Karpas-422 (cell line): ENCODE measurements around the gene NUP37. TPM values are rescaled to one million over a fixed set of nuclear protein-coding genes. Genes with fewer than 3 reads are reported as not detected.
"Not testable (repeated sequence)": the region's sequence is repeated elsewhere in the genome, so short reads cannot be mapped to it uniquely, and the experiment has no call there.

ENCODE experiments used
- DNase-seq: peaks from one replicate; pipeline ENCODE4 v3.0.0-alpha.2; 2015
- H2AFZ ChIP-seq: fragments of 200-600 bp; sonication (generic); 2 replicates; pipeline ENCODE4 v1.6.1; 2014; ENCODE audit warnings: antibody characterized with exemption, low read length, mixed read lengths
- H3K27ac ChIP-seq: fragments of 200-600 bp; sonication (generic); 2 replicates; pipeline ENCODE4 v1.5.1; 2014; ENCODE audit warnings: mild to moderate bottlenecking, low read length, moderate library complexity
- H3K27me3 ChIP-seq: fragments of 200-600 bp; sonication (generic); 2 replicates; pipeline ENCODE4 v1.6.1; 2014; ENCODE audit warnings: low read length, mixed read lengths
- H3K36me3 ChIP-seq: fragments of 200-600 bp; sonication (generic); 2 replicates; pipeline ENCODE4 v1.6.1; 2014; ENCODE audit warnings: low read length, mixed read lengths; ENCODE audit not compliant: insufficient read depth
- H3K4me1 ChIP-seq: fragments of 200-600 bp; sonication (generic); 2 replicates; pipeline ENCODE4 v1.6.1; 2014; ENCODE audit warnings: mild to moderate bottlenecking, low read length, mixed read lengths
- H3K4me2 ChIP-seq: fragments of 200-600 bp; sonication (generic); 2 replicates; pipeline ENCODE4 v1.6.1; 2014; ENCODE audit warnings: low read length, low read depth, mild to moderate bottlenecking; ENCODE audit not compliant: poor library complexity, severe bottlenecking
- H3K4me3 ChIP-seq: fragments of 200-600 bp; sonication (generic); 2 replicates; pipeline ENCODE4 v1.5.1; 2014; ENCODE audit warnings: mild to moderate bottlenecking, antibody characterized with exemption, low read length, mixed read lengths
- H3K79me2 ChIP-seq: fragments of 200-600 bp; sonication (generic); 2 replicates; pipeline ENCODE4 v1.6.1; 2014; ENCODE audit warnings: mild to moderate bottlenecking, low read length, mixed read lengths
- H3K9ac ChIP-seq: fragments of 200-600 bp; sonication (generic); 2 replicates; pipeline ENCODE4 v1.6.0; 2014; ENCODE audit warnings: low read length
- H3K9me2 ChIP-seq: fragments of 200-600 bp; sonication (generic), shearing (Covaris generic); replicated peaks from 2 replicates; pipeline ENCODE4 v1.6.0; 2014; ENCODE audit warnings: mild to moderate bottlenecking, low read length, moderate library complexity; ENCODE audit not compliant: insufficient read depth
- H3K9me3 ChIP-seq: fragments of 300-700, 200-600 bp; sonication (generic); 2 replicates; pipeline ENCODE4 v1.6.1; 2014; ENCODE audit warnings: low read length, mixed read lengths
- H4K20me1 ChIP-seq: fragments of 200-600 bp; sonication (generic); 2 replicates; pipeline ENCODE4 v1.6.1; 2014; ENCODE audit warnings: mild to moderate bottlenecking, antibody characterized with exemption, low read length, low read depth; ENCODE audit not compliant: insufficient read depth
- total RNA-seq: library from RNA; depleted of rRNA; stranded (reverse); fragments of >200 nt; shearing (Covaris generic); gene quantifications from 2 replicates; pipeline ENCODE4 v1.2.3, GENCODE V29; 2014; ENCODE audit warnings: low replicate concordance

NUP37 gene
- total RNA-seq, 1 experiment from 2014 or later, result 108 TPM

DNA sequence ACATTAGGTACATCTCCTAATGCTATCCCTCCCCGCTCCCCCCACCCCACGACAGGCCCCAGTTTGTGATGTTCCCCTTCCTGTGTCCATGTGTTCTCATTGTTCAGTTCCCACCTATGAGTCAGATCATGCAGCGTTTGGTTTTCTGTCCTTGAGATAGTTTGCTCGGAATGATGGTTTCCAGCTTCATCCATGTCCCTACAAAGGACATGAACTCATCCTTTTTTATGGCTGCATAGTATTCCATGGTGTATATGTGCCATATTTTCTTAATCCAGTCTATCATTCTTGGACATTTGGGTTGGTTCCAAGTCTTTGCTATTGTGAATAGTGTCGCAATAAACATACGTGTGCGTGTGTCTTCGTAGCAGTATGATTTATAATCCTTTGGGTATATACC lies 17.7 kb upstream of the NUP37 start:
- H2AFZ ChIP-seq, result not testable (repeated sequence)

DNA sequence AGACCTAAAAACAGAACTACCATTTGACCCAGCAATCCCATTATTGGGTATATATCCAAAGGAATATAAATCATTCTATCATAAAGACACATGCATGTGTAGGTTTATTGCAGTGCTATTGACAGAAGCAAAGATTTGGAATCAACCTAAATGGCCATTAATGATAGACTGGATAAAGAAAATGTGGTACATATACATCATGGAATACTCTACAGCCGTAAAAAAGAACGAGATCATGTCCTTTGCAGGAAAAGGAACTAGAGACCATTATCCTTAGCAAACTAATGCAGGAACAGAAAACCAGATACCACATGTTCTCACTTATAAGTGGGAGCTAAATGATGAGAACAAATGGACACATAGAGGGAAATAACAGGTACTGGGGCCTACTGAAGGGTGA lies 11.5 kb upstream of the NUP37 start:
- not testable (repeated sequence) for H3K4me3 ChIP-seq, H3K27ac ChIP-seq, H3K4me1 ChIP-seq, DNase-seq, H3K9ac ChIP-seq, H2AFZ ChIP-seq, H3K27me3 ChIP-seq, H3K4me2 ChIP-seq, H4K20me1 ChIP-seq, H3K9me2 ChIP-seq, H3K9me3 ChIP-seq
- Histone ChIP-seq H3K79me2 (peaks cover 89% of the 10 kb centered on the region), H3K36me3 (peaks cover 60% of the 10 kb centered on the region)

More for the DNA sequence above, 17.7 kb upstream of the NUP37 start:
- not testable (repeated sequence) for H3K4me3 ChIP-seq, H3K4me2 ChIP-seq, H3K9me2 ChIP-seq, DNase-seq, H3K4me1 ChIP-seq, H3K27ac ChIP-seq, H3K9ac ChIP-seq, H3K9me3 ChIP-seq, H3K27me3 ChIP-seq, H4K20me1 ChIP-seq
- H3K79me2 ChIP-seq, result peaks cover 67% of the 10 kb centered on the region
- H3K36me3 ChIP-seq, result peaks cover 30% of the 10 kb centered on the region

GRCh38 chr12:102130720-102131119 lies 10.8 kb upstream of the NUP37 start:
- peaks cover 89% of the 10 kb centered on the region for H3K79me2 ChIP-seq
- not testable (repeated sequence) for H3K27ac ChIP-seq, H3K9me2 ChIP-seq, H4K20me1 ChIP-seq, H3K4me1 ChIP-seq, DNase-seq, H3K9ac ChIP-seq, H3K27me3 ChIP-seq, H3K9me3 ChIP-seq, H3K4me3 ChIP-seq, H2AFZ ChIP-seq, H3K4me2 ChIP-seq
- H3K36me3 ChIP-seq, result peaks cover 60% of the 10 kb centered on the region

DNA sequence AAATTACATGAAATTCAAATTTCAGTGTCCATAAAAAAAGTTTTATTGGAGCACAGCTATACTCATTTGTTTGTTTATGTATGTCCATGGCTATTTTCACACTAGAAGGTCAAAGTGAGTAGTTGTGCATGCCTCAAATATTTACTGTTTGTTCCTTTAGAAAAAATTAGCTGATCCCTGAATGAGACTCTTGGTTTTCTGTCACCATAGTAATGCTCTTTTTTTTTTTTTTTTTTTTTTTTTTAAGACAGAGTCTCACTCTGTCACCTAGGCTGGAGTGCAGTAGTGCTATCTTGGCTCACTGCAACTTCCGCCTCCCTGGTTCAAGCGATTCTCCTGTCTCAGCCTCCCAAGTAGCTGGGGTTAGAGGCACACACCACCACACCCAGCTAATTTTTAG lies 1.4 kb upstream of the NUP37 start:
- peak overlapping the region; percentile 73 for H3K27ac ChIP-seq
- peaks cover 83% of the 10 kb centered on the region for H3K79me2 ChIP-seq
- peaks cover 33% of the 10 kb centered on the region for H3K4me1 ChIP-seq
- H3K4me3 ChIP-seq, result peak overlapping the region; percentile 99
- not testable (repeated sequence) for H3K27me3 ChIP-seq, H3K9me3 ChIP-seq, H3K9me2 ChIP-seq, H4K20me1 ChIP-seq, H2AFZ ChIP-seq
- H3K36me3 ChIP-seq, result peaks cover 49% of the 10 kb centered on the region; the same call in 1 of the 2 replicates
- H3K9ac ChIP-seq, result peak overlapping the region; percentile 96
- peak overlapping the region; percentile 85 for H3K4me2 ChIP-seq
- peak; percentile 44 for DNase-seq

DNA sequence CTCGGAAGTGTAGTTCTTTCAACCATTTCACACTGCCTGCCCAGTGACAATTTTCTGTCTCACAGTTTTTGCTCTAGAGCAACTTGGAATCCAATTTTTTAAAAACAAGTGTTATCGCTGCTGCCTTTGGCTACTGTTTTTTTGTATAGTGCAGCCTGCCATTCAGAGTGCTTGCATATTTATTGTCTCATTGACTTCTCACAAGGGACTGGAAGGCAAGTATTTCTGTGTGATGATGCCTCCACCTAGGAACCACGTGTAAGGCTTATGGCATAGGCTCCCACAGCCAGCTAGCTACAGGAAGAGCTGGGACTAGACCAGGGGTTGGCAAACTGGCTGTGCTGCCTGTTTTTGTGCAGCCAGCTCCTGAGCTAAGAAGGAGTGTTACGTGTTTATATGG lies 972 bp upstream of the NUP37 start:
- H4K20me1 ChIP-seq, result no peaks in the 10 kb centered on the region
- H3K9me2 ChIP-seq, result no peaks in the 10 kb centered on the region
- peak overlapping the region; percentile 73 for H3K27ac ChIP-seq
- no peak overlapping the region; the same call in 1 of the 2 replicates for H2AFZ ChIP-seq
- DNase-seq, result peak; percentile 75
- peaks cover 33% of the 10 kb centered on the region for H3K4me1 ChIP-seq
- H3K79me2 ChIP-seq, result peaks cover 78% of the 10 kb centered on the region
- peak overlapping the region; percentile 96 for H3K9ac ChIP-seq
- peaks cover 48% of the 10 kb centered on the region; the same call in 1 of the 2 replicates for H3K36me3 ChIP-seq
- H3K27me3 ChIP-seq, result no peaks in the 10 kb centered on the region
- peak overlapping the region; percentile 85 for H3K4me2 ChIP-seq
- no peaks in the 10 kb centered on the region for H3K9me3 ChIP-seq
- peak overlapping the region; percentile 99 for H3K4me3 ChIP-seq

GRCh38 chr12:102120564-102120873 lies 605 bp upstream of the NUP37 start:
- H3K36me3 ChIP-seq, result peaks cover 48% of the 10 kb centered on the region; the same call in 1 of the 2 replicates
- no peak for DNase-seq
- H3K9me3 ChIP-seq, result no peaks in the 10 kb centered on the region
- H3K27ac ChIP-seq, result peak overlapping the region; percentile 73
- H3K4me3 ChIP-seq, result peak overlapping the region; percentile 99
- H3K79me2 ChIP-seq, result peaks cover 77% of the 10 kb centered on the region
- no peaks in the 10 kb centered on the region for H4K20me1 ChIP-seq
- H2AFZ ChIP-seq, result peak overlapping the region; percentile 73; the same call in 1 of the 2 replicates
- peak overlapping the region; percentile 96 for H3K9ac ChIP-seq
- no peaks in the 10 kb centered on the region for H3K27me3 ChIP-seq
- H3K4me1 ChIP-seq, result peaks cover 33% of the 10 kb centered on the region
- peak overlapping the region; percentile 85 for H3K4me2 ChIP-seq
- H3K9me2 ChIP-seq, result no peaks in the 10 kb centered on the region

DNA sequence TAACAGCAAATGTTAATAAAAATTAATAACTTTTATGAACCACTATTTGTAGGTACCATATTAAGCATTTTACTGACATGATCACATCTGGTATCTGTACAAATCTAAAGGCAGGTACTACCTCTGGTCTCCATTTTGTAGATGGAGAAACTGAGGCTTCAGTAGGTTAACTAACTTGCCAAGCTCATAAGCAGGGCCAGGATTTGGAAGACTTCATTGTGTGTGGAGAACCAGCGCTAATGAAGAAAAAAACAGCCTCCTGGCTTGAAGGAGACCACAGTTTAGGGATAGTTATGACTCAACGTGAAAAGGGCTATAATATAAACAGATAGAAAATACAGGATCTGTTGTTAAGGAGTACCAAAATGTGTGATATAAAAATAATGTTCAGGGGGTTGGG lies 1.0 kb downstream of the NUP37 start:
- Histone ChIP-seq H3K9me2 (no peaks in the 10 kb centered on the region), H3K4me1 (peaks cover 33% of the 10 kb centered on the region), H3K4me2 (peak overlapping the region; percentile 85), H3K9me3 (no peaks in the 10 kb centered on the region), H2AFZ (no peak overlapping the region), H3K36me3 (peaks cover 49% of the 10 kb centered on the region; the same call in 1 of the 2 replicates), H3K27ac (no peak overlapping the region), H3K79me2 (peaks cover 66% of the 10 kb centered on the region), H3K9ac (peak overlapping the region; percentile 96; the same call in 1 of the 2 replicates), H3K4me3 (peak overlapping the region; percentile 99), H3K27me3 (no peaks in the 10 kb centered on the region), H4K20me1 (no peaks in the 10 kb centered on the region)
- no peak for DNase-seq

GRCh38 chr12:102116392-102116791 lies 3.5 kb downstream of the NUP37 start:
- Histone ChIP-seq H3K9me2 (no peaks in the 10 kb centered on the region), H3K4me2 (no peak overlapping the region), H3K9ac (no peak overlapping the region), H2AFZ (no peak overlapping the region), H3K27ac (no peak overlapping the region), H3K27me3 (no peaks in the 10 kb centered on the region), H3K9me3 (no peaks in the 10 kb centered on the region), H3K4me3 (no peak overlapping the region), H3K79me2 (peaks cover 51% of the 10 kb centered on the region), H3K4me1 (peaks cover 15% of the 10 kb centered on the region), H4K20me1 (no peaks in the 10 kb centered on the region), H3K36me3 (peaks cover 58% of the 10 kb centered on the region)
- no peak for DNase-seq

DNA sequence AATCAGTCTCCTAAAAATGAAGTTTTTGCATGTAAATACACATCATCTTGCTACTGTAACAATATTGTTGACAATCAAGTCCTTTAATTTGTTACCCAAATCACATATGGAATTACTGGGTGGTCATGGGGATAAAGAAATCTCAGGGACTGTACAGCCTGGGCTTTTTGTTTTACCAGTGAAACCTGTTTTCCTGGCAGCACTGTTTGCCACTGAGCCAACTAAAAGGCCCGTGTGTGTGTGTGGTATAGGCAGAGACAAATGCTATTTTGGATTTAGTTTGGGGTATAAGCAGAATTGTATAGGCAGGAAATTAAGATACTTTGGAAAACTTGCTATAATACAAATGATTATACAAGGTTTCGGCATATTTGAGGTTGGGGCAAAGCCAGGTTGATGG lies 5.7 kb downstream of the NUP37 start:
- Histone ChIP-seq H3K9me3 (no peaks in the 10 kb centered on the region; the same call in 1 of the 2 replicates), H3K4me1 (peaks cover 11% of the 10 kb centered on the region), H3K4me2 (no peak overlapping the region), H3K36me3 (peaks cover 78% of the 10 kb centered on the region), H3K9ac (no peak overlapping the region), H3K79me2 (peaks cover 40% of the 10 kb centered on the region), H3K27ac (no peak overlapping the region), H3K9me2 (no peaks in the 10 kb centered on the region), H3K4me3 (no peak overlapping the region), H3K27me3 (no peaks in the 10 kb centered on the region), H2AFZ (no peak overlapping the region), H4K20me1 (no peaks in the 10 kb centered on the region)
- DNase-seq, result no peak
